ENCODE data around the gene P3H1.

P3H1 gene

DNA sequence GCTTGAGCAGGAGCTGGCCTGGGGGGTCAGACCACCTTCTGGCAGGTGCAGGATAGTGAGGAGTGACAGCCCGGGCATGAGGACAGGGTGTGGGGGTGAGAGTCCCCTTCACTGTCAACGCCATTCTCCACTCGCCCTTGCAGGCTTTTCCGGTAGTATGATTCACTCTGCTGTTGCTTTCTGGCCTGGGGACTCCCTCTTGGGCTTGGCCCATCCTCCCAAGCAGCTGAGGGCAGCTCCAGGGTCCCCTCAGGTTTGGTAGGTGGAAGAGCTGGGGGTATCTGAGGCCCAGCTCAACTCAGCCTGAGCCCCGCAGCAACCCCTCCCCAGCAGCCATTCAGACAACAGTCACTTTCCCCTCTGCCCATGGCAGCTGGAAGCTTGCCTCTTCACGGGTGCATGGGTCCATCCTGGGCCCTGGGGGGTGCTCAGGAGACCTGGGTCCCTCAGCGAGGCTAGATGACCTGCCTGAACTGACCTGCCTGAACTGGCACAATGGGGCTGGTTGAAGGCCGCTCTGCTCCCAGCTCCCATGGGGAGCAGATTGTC, 28.1 kb downstream of the P3H1 start:
- H3K27me3 ChIP-seq (ENCODE audit: control insufficient read depth in 2 of 2, insufficient read depth in 2 of 2, low read length in 2 of 2): no peaks in the 10 kb centered on the region
- H3K36me3 ChIP-seq (ENCODE audit: control insufficient read depth in 2 of 2, insufficient read depth in 2 of 2, low read length in 2 of 2): no peaks in the 10 kb centered on the region
- no peak overlapping the region for H3K4me3 ChIP-seq (ENCODE audit: low read length in 2 of 2)
- H3K9me3 ChIP-seq (ENCODE audit: control insufficient read depth in 2 of 2, low read length in 2 of 2): no peaks in the 10 kb centered on the region
- no peak overlapping the region for H3K27ac ChIP-seq (ENCODE audit: low read depth in 2 of 2, low read length in 2 of 2)
- H3K9ac ChIP-seq (ENCODE audit: low read depth in 1 of 2, low read length in 2 of 2): no peak overlapping the region
- H3K4me1 ChIP-seq (ENCODE audit: control insufficient read depth in 2 of 2, insufficient read depth in 2 of 2, low read length in 2 of 2): peaks cover 18 to 19% of the 10 kb centered on the region in 2 donors

DNA sequence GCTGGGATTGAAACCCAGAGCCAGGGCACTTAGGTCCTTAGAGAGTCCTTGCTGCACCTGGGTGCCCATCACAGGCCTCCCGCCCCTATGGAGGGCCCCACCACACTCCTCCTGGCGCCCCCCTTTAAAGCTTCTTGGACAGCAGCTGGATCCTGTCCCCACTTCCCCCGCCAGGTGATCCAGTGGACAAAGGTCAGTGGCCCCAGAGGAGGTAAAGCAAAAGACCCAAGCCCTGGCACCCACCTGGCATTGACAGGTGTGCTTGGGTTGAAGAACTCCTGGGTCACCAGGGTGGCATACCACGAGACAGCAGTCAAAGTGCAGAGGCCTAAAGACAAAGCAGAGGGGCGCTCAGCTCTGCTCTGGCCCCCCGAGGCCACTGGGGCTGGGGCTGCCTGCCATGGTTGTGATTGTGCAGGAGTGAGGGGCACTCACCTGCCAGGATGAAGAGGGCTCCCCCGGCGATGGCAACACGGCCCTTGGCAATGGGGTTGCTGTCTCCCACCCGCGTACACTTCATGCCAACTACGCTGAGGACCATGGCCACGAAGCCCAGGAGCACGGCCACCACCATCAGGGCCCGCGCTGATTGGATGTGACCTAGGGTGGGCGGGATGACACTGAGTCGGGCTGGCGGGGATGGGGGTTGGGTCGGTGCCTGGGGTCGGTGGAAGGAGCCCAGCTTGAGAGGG, 28.7 kb downstream of the P3H1 start:
- H3K9ac ChIP-seq (ENCODE audit: low read depth in 1 of 2, low read length in 2 of 2): no peak overlapping the region
- H3K27ac ChIP-seq (ENCODE audit: low read depth in 2 of 2, low read length in 2 of 2): no peak overlapping the region
- no peaks in the 10 kb centered on the region for H3K36me3 ChIP-seq (ENCODE audit: control insufficient read depth in 2 of 2, insufficient read depth in 2 of 2, low read length in 2 of 2)
- no peak overlapping the region for H3K4me3 ChIP-seq (ENCODE audit: low read length in 2 of 2)
- peaks cover 18 to 19% of the 10 kb centered on the region in 2 donors for H3K4me1 ChIP-seq (ENCODE audit: control insufficient read depth in 2 of 2, insufficient read depth in 2 of 2, low read length in 2 of 2)
- no peaks in the 10 kb centered on the region for H3K27me3 ChIP-seq (ENCODE audit: control insufficient read depth in 2 of 2, insufficient read depth in 2 of 2, low read length in 2 of 2)
- no peaks in the 10 kb centered on the region for H3K9me3 ChIP-seq (ENCODE audit: control insufficient read depth in 2 of 2, low read length in 2 of 2)

- H3K36me3 ChIP-seq (ENCODE audit: control insufficient read depth in 2 of 2, insufficient read depth in 2 of 2, low read length in 2 of 2): no peaks in the 10 kb centered on the region
- peaks cover 18 to 20% of the 10 kb centered on the region in 2 donors for H3K4me1 ChIP-seq (ENCODE audit: control insufficient read depth in 2 of 2, insufficient read depth in 2 of 2, low read length in 2 of 2)
- H3K9ac ChIP-seq (ENCODE audit: low read depth in 1 of 2, low read length in 2 of 2): no peak overlapping the region
- H3K27ac ChIP-seq (ENCODE audit: low read depth in 2 of 2, low read length in 2 of 2): peak overlapping the region in 1 of 2 donors; percentile 23
- H3K4me3 ChIP-seq (ENCODE audit: low read length in 2 of 2): no peak overlapping the region
- H3K9me3 ChIP-seq (ENCODE audit: control insufficient read depth in 2 of 2, low read length in 2 of 2): no peaks in the 10 kb centered on the region
- H3K27me3 ChIP-seq (ENCODE audit: control insufficient read depth in 2 of 2, insufficient read depth in 2 of 2, low read length in 2 of 2): no peaks in the 10 kb centered on the region
These were observed 29.6 kb downstream of the P3H1 start for GRCh38 chr1:42737257-42737656.

DNA sequence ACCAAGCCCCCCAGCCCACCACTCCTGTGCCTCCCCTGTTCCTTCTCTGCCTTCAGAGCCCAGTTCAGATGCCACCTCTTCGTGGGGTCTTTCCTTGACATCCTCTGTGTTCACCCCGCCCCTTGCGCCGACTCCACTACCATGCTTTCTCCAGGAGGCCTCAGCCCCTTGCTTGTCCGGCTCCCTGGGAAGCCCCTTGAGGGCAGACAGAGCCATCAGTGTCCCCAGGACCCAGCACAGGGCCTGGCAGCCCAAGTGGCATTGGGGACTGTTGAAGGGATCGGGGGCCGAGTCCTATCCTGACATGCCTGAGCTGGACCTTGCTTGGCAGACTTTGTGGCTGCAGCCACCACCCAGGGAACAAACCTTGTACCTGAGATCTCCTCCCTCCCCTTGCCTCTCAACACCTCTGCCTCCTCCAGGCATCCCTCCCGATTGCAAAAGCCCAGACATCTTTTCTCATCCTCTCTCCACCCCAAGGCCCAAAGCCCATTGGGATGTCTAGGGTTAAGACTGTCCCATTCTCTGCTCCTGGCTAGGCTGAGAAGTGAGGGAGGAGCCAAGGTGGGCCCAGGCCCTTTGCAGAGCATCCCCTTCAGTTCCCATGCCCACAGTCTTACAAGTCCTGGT, 30.1 kb downstream of the P3H1 start:
- Histone ChIP-seq H3K4me1 (ENCODE audit: control insufficient read depth in 2 of 2, insufficient read depth in 2 of 2, low read length in 2 of 2) (peaks cover 18 to 25% of the 10 kb centered on the region in 2 donors), H3K36me3 (ENCODE audit: control insufficient read depth in 2 of 2, insufficient read depth in 2 of 2, low read length in 2 of 2) (no peaks in the 10 kb centered on the region), H3K9me3 (ENCODE audit: control insufficient read depth in 2 of 2, low read length in 2 of 2) (no peaks in the 10 kb centered on the region), H3K27ac (ENCODE audit: low read depth in 2 of 2, low read length in 2 of 2) (peak overlapping the region; percentile 28 to 58), H3K27me3 (ENCODE audit: control insufficient read depth in 2 of 2, insufficient read depth in 2 of 2, low read length in 2 of 2) (no peaks in the 10 kb centered on the region), H3K9ac (ENCODE audit: low read depth in 1 of 2, low read length in 2 of 2) (no peak overlapping the region), H3K4me3 (ENCODE audit: low read length in 2 of 2) (peak overlapping the region in 1 of 2 donors; percentile 22)

GRCh38 chr1:42736152-42736551, 30.7 kb downstream of the P3H1 start:
- Histone ChIP-seq H3K27ac (ENCODE audit: low read depth in 2 of 2, low read length in 2 of 2) (peak overlapping the region; percentile 28 to 58), H3K36me3 (ENCODE audit: control insufficient read depth in 2 of 2, insufficient read depth in 2 of 2, low read length in 2 of 2) (no peaks in the 10 kb centered on the region), H3K9ac (ENCODE audit: low read depth in 1 of 2, low read length in 2 of 2) (peak overlapping the region in 1 of 2 donors; percentile 29), H3K4me3 (ENCODE audit: low read length in 2 of 2) (peak overlapping the region in 1 of 2 donors; percentile 22), H3K4me1 (ENCODE audit: control insufficient read depth in 2 of 2, insufficient read depth in 2 of 2, low read length in 2 of 2) (peaks cover 21 to 29% of the 10 kb centered on the region in 2 donors), H3K27me3 (ENCODE audit: control insufficient read depth in 2 of 2, insufficient read depth in 2 of 2, low read length in 2 of 2) (no peaks in the 10 kb centered on the region), H3K9me3 (ENCODE audit: control insufficient read depth in 2 of 2, low read length in 2 of 2) (no peaks in the 10 kb centered on the region)

GRCh38 chr1:42735477-42736105, 31.2 kb downstream of the P3H1 start:
- Histone ChIP-seq H3K4me1 (ENCODE audit: control insufficient read depth in 2 of 2, insufficient read depth in 2 of 2, low read length in 2 of 2) (peaks cover 21 to 29% of the 10 kb centered on the region in 2 donors), H3K36me3 (ENCODE audit: control insufficient read depth in 2 of 2, insufficient read depth in 2 of 2, low read length in 2 of 2) (no peaks in the 10 kb centered on the region), H3K27me3 (ENCODE audit: control insufficient read depth in 2 of 2, insufficient read depth in 2 of 2, low read length in 2 of 2) (no peaks in the 10 kb centered on the region), H3K27ac (ENCODE audit: low read depth in 2 of 2, low read length in 2 of 2) (peak overlapping the region; percentile 28 to 58), H3K9ac (ENCODE audit: low read depth in 1 of 2, low read length in 2 of 2) (peak overlapping the region in 1 of 2 donors; percentile 29), H3K4me3 (ENCODE audit: low read length in 2 of 2) (peak overlapping the region in 1 of 2 donors; percentile 22), H3K9me3 (ENCODE audit: control insufficient read depth in 2 of 2, low read length in 2 of 2) (no peaks in the 10 kb centered on the region)

- no peaks in the 10 kb centered on the region for H3K36me3 ChIP-seq (ENCODE audit: control insufficient read depth in 2 of 2, insufficient read depth in 2 of 2, low read length in 2 of 2)
- H3K9me3 ChIP-seq (ENCODE audit: control insufficient read depth in 2 of 2, low read length in 2 of 2): no peaks in the 10 kb centered on the region
- peaks cover 21 to 29% of the 10 kb centered on the region in 2 donors for H3K4me1 ChIP-seq (ENCODE audit: control insufficient read depth in 2 of 2, insufficient read depth in 2 of 2, low read length in 2 of 2)
- no peak overlapping the region for H3K4me3 ChIP-seq (ENCODE audit: low read length in 2 of 2)
- H3K27ac ChIP-seq (ENCODE audit: low read depth in 2 of 2, low read length in 2 of 2): no peak overlapping the region
- H3K27me3 ChIP-seq (ENCODE audit: control insufficient read depth in 2 of 2, insufficient read depth in 2 of 2, low read length in 2 of 2): no peaks in the 10 kb centered on the region
- H3K9ac ChIP-seq (ENCODE audit: low read depth in 1 of 2, low read length in 2 of 2): no peak overlapping the region
These were observed 31.8 kb downstream of the P3H1 start for GRCh38 chr1:42735056-42735455.

DNA sequence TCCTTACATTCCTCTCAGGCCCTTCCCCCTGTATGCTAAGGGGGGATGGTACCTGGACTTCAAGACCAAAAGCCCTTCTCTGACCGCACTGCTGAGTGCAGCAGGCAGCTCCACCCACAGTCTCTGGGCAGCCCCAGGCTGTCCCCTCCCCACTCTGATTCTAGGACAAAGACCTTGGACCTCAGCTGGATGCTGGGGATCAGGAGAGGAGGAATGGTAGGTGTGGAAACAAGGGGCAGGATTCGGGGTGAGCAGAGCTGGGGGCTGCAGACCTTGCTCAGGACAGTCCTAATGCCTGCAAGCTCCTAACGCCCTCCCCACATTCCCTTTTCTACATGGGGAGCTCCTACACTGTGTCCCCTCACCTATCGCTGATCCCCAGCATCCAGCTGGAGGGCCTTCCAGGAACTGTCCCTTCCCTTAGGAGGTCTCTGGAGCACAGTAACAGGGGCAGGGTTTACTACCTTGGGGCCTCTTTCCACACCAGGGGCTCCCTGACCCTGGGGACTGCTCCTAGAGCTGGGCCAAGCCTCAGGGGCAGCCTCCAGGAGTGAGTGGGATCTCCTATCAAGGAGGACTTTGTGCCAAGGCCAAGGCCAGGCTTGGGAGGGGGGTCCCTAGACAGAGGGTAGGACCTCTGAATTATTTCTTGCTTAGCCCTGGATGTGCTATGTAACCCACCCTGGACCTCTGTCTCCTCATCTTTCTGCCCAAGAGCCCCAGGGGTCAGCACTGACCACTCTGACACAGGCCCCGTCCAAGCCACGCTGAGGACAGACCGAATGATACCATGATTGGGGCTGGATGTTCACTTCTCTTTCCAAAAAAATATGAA, 32.4 kb downstream of the P3H1 start:
- H3K4me1 ChIP-seq (ENCODE audit: control insufficient read depth in 2 of 2, insufficient read depth in 2 of 2, low read length in 2 of 2): peaks cover 21 to 29% of the 10 kb centered on the region in 2 donors
- H3K36me3 ChIP-seq (ENCODE audit: control insufficient read depth in 2 of 2, insufficient read depth in 2 of 2, low read length in 2 of 2): no peaks in the 10 kb centered on the region
- H3K9ac ChIP-seq (ENCODE audit: low read depth in 1 of 2, low read length in 2 of 2): no peak overlapping the region
- no peak overlapping the region for H3K4me3 ChIP-seq (ENCODE audit: low read length in 2 of 2)
- no peaks in the 10 kb centered on the region for H3K9me3 ChIP-seq (ENCODE audit: control insufficient read depth in 2 of 2, low read length in 2 of 2)
- no peaks in the 10 kb centered on the region for H3K27me3 ChIP-seq (ENCODE audit: control insufficient read depth in 2 of 2, insufficient read depth in 2 of 2, low read length in 2 of 2)
- H3K27ac ChIP-seq (ENCODE audit: low read depth in 2 of 2, low read length in 2 of 2): no peak overlapping the region

- no peaks in the 10 kb centered on the region for H3K27me3 ChIP-seq (ENCODE audit: control insufficient read depth in 2 of 2, insufficient read depth in 2 of 2, low read length in 2 of 2)
- H3K27ac ChIP-seq (ENCODE audit: low read depth in 2 of 2, low read length in 2 of 2): no peak overlapping the region
- H3K4me3 ChIP-seq (ENCODE audit: low read length in 2 of 2): no peak overlapping the region
- H3K36me3 ChIP-seq (ENCODE audit: control insufficient read depth in 2 of 2, insufficient read depth in 2 of 2, low read length in 2 of 2): no peaks in the 10 kb centered on the region
- H3K4me1 ChIP-seq (ENCODE audit: control insufficient read depth in 2 of 2, insufficient read depth in 2 of 2, low read length in 2 of 2): peaks cover 21 to 29% of the 10 kb centered on the region in 2 donors
- no peaks in the 10 kb centered on the region for H3K9me3 ChIP-seq (ENCODE audit: control insufficient read depth in 2 of 2, low read length in 2 of 2)
- no peak overlapping the region for H3K9ac ChIP-seq (ENCODE audit: low read depth in 1 of 2, low read length in 2 of 2)
These were observed 33.2 kb downstream of the P3H1 start for GRCh38 chr1:42733415-42734200.
